H1 (cell line): ENCODE results near the gene PI4KB. TPM values are rescaled to one million over a fixed set of nuclear protein-coding genes. Genes with fewer than 3 reads are reported as not detected.

Source experiments
- CTCF ChIA-PET: fragments of 300-600 bp; sonication (Branson Sonifier 250); formaldehyde crosslinking; loops from one replicate; lab custom pipeline; 2021; ENCODE audit not compliant: partially characterized antibody; lab: Charles Lee
- POLR2A ChIA-PET: fragments of 300-600 bp; sonication (Branson Sonifier 250); formaldehyde crosslinking; loops from one replicate; lab custom pipeline; 2021; ENCODE audit warnings: inconsistent platforms; ENCODE audit not compliant: partially characterized antibody; lab: Charles Lee
- DNase-seq, 2 experiments: peaks; one replicate each; pipeline versions ENCODE4 v3.0.0 to v3.0.0-alpha.2; 2010 to 2022; ENCODE audit warnings: low spot score in 2 of 2, low read depth in 1 of 2, mixed read lengths in 1 of 2
- FAIRE-seq: peaks from 2 replicates; lab custom pipeline; 2011; peaks lifted over from hg19 to GRCh38; lab: Jason Lieb, UNC
- H2AFZ ChIP-seq: 2 replicates; pipeline ENCODE4 v1.8.1; 2012; ENCODE audit warnings: low read length, inconsistent platforms
- H2AK5ac ChIP-seq: 2 replicates; pipeline ENCODE4 v1.6.1; 2013; ENCODE audit warnings: low read depth, low read length
- H2BK120ac ChIP-seq: replicated peaks from 2 replicates; pipeline ENCODE3; 2013; ENCODE audit warnings: low read depth, low read length, inconsistent platforms
- H2BK12ac ChIP-seq: 2 replicates; pipeline ENCODE4 v1.6.1; 2013; ENCODE audit warnings: low read depth, low read length
- H2BK15ac ChIP-seq: 2 replicates; pipeline ENCODE4 v1.6.1; 2013; ENCODE audit warnings: low read length
- H2BK20ac ChIP-seq: 2 replicates; pipeline ENCODE4 v1.6.1; 2013; ENCODE audit warnings: low read length
- H2BK5ac ChIP-seq: 2 replicates; pipeline ENCODE4 v1.6.1; 2013; ENCODE audit warnings: low read depth, low read length
- H3K14ac ChIP-seq: 2 replicates; pipeline ENCODE4 v1.6.1; 2013; ENCODE audit warnings: inconsistent platforms; ENCODE audit not compliant: insufficient read length
- H3K18ac ChIP-seq: 2 replicates; pipeline ENCODE4 v1.6.1; 2013; ENCODE audit warnings: low read length; ENCODE audit errors: extremely low read depth
- H3K23ac ChIP-seq: 2 replicates; pipeline ENCODE4 v1.6.1; 2013; ENCODE audit warnings: inconsistent platforms; ENCODE audit not compliant: insufficient read length
- H3K23me2 ChIP-seq: 2 replicates; pipeline ENCODE4 v1.6.1; 2013; ENCODE audit warnings: low read depth, low read length
- H3K27ac ChIP-seq: 2 replicates; pipeline ENCODE4 v1.6.1; 2011; ENCODE audit warnings: low read depth, low read length, inconsistent platforms
- H3K27me3 ChIP-seq, 4 experiments: replicated peaks in 1 of 4; 1 replicate in 1 of 4; 2 replicates in 3 of 4; pipeline versions ENCODE4 v1.6.1 to v1.8.1; 2011 to 2013; ENCODE audit warnings: low read length in 3 of 4, mild to moderate bottlenecking in 3 of 4, inconsistent platforms in 2 of 4, mixed read lengths in 2 of 4, moderate library complexity in 1 of 4; ENCODE audit not compliant: control insufficient read depth in 3 of 4, insufficient read depth in 3 of 4; ENCODE audit errors: extremely low read depth in 1 of 4
- H3K36me3 ChIP-seq, 4 experiments: 2 replicates each; pipeline versions ENCODE4 v1.6.1 to v1.8.1; 2011 to 2013; ENCODE audit warnings: mild to moderate bottlenecking in 4 of 4, low read length in 3 of 4, moderate library complexity in 2 of 4, control low read depth in 1 of 4, inconsistent platforms in 1 of 4; ENCODE audit not compliant: insufficient read depth in 4 of 4, control insufficient read depth in 2 of 4
- H3K4ac ChIP-seq: replicated peaks from 2 replicates; pipeline ENCODE3; 2013; ENCODE audit warnings: low read length, low read depth, mixed read lengths, inconsistent platforms; ENCODE audit not compliant: insufficient read length
- H3K4me1 ChIP-seq, 4 experiments: replicated peaks in 1 of 4; 1 replicate in 1 of 4; 2 replicates in 3 of 4; pipeline versions ENCODE4 v1.6.1 to v1.8.1; 2011 to 2013; ENCODE audit warnings: low read length in 3 of 4, inconsistent platforms in 2 of 4, mixed read lengths in 1 of 4; ENCODE audit not compliant: insufficient read depth in 4 of 4, control insufficient read depth in 3 of 4
- H3K4me2 ChIP-seq, 2 experiments: 2 replicates each; pipeline versions ENCODE4 v1.6.1 to v1.8.1; 2011 to 2013; ENCODE audit warnings: low read depth in 2 of 2, low read length in 2 of 2, control low read depth in 1 of 2, inconsistent platforms in 1 of 2, mild to moderate bottlenecking in 1 of 2; ENCODE audit not compliant: insufficient read depth in 1 of 2
- H3K4me3 ChIP-seq, 4 experiments: fragments of 200-600, 300-600 bp in 1 of 4; sonication (generic), shearing (Covaris generic), sonication (Bioruptor Twin) in 1 of 4; 2 replicates each; pipeline versions ENCODE4 v1.5.1 to v1.8.1; 2011 to 2016; ENCODE audit warnings: low read length in 4 of 4, low read depth in 3 of 4, control low read depth in 2 of 4, inconsistent platforms in 2 of 4, mild to moderate bottlenecking in 2 of 4, mixed read lengths in 1 of 4, moderate library complexity in 1 of 4; ENCODE audit not compliant: insufficient read depth in 2 of 4; ENCODE audit errors: extremely low read depth in 1 of 4
- H3K56ac ChIP-seq: replicated peaks from 2 replicates; pipeline ENCODE3; 2013; ENCODE audit warnings: low read depth, mild to moderate bottlenecking, mixed read lengths, low read length, inconsistent platforms; ENCODE audit not compliant: insufficient read length
- H3K79me1 ChIP-seq: 2 replicates; pipeline ENCODE4 v1.6.1; 2013; ENCODE audit warnings: low read depth, low read length, control low read depth
- H3K79me2 ChIP-seq, 2 experiments: 2 replicates each; pipeline versions ENCODE4 v1.6.1 to v1.8.1; 2012 to 2013; ENCODE audit warnings: low read length in 2 of 2, mild to moderate bottlenecking in 2 of 2, inconsistent platforms in 1 of 2; ENCODE audit not compliant: insufficient read depth in 2 of 2, control insufficient read depth in 1 of 2
- H3K9ac ChIP-seq, 4 experiments: replicated peaks in 1 of 4; 1 replicate in 1 of 4; 2 replicates in 3 of 4; pipeline versions ENCODE4 v1.6.1 to v1.8.1; 2011 to 2013; ENCODE audit warnings: low read depth in 3 of 4, low read length in 3 of 4, control low read depth in 2 of 4, mild to moderate bottlenecking in 2 of 4, moderate library complexity in 2 of 4, inconsistent platforms in 1 of 4; ENCODE audit errors: extremely low read depth in 1 of 4
- H3K9me3 ChIP-seq, 2 experiments: 2 replicates each; pipeline versions ENCODE4 v1.6.1 to v1.8.1; 2012 to 2013; ENCODE audit warnings: mild to moderate bottlenecking in 2 of 2, moderate library complexity in 2 of 2, control low read depth in 1 of 2, inconsistent platforms in 1 of 2, low read depth in 1 of 2, low read length in 1 of 2, mixed read lengths in 1 of 2; ENCODE audit not compliant: insufficient read depth in 2 of 2
- H4K20me1 ChIP-seq, 2 experiments: replicated peaks in 1 of 2; 2 replicates each; pipeline versions ENCODE3 to v1.8.1; 2011 to 2013; ENCODE audit warnings: inconsistent platforms in 2 of 2, low read length in 2 of 2, mild to moderate bottlenecking in 1 of 2; ENCODE audit not compliant: insufficient read depth in 2 of 2, control insufficient read depth in 1 of 2
- H4K5ac ChIP-seq: 2 replicates; pipeline ENCODE4 v1.6.1; 2013; ENCODE audit warnings: low read length, low read depth, mixed read lengths, inconsistent platforms; ENCODE audit not compliant: insufficient read length
- H4K8ac ChIP-seq: 2 replicates; pipeline ENCODE4 v1.8.0; 2013; ENCODE audit warnings: mild to moderate bottlenecking, moderate library complexity, low read length, inconsistent platforms; ENCODE audit not compliant: insufficient read depth; ENCODE audit errors: extremely low read depth
- H4K91ac ChIP-seq: replicated peaks from 2 replicates; pipeline ENCODE3; 2013; ENCODE audit warnings: low read length, mixed read lengths, inconsistent platforms; ENCODE audit not compliant: insufficient read length
- SRF ChIP-seq: IDR thresholded peaks from 2 replicates; pipeline ENCODE4 v1.6.1; 2011; ENCODE audit warnings: mild to moderate bottlenecking, low read depth, low read length, moderate library complexity
- WGBS, 2 experiments: shearing (Covaris generic) in 1 of 2; methylation state at CpG; one replicate each; pipeline versions ENCODE4 v1.1.6 to v1.1.7; 2013 to 2015; ENCODE audit warnings: low lambda C conversion rate in 2 of 2, mixed read lengths in 2 of 2, inconsistent platforms in 1 of 2, low coverage in 1 of 2, missing lambda C conversion rate in 1 of 2; ENCODE audit not compliant: insufficient replicate concordance in 2 of 2, insufficient coverage in 1 of 2, insufficient read length in 1 of 2; ENCODE audit errors: extremely low coverage in 1 of 2, missing lambda C conversion rate in 1 of 2; 5-methylcytosine and 5-hydroxymethylcytosine counted together
- polyA plus RNA-seq, 7 experiments: library from polyadenylated mRNA; depleted of rRNA in 3 of 7; stranded (reverse) in 5 of 7; unstranded in 2 of 7; fragments of >200 nt in 5 of 7; fragments of 200-250 nt in 2 of 7; gene quantifications; 1 replicate in 5 of 7; 2 replicates in 1 of 7; 4 replicates in 1 of 7; pipeline versions ENCODE4 v1.2.1 to v1.2.3, GENCODE V29; 2011 to 2013; ENCODE audit warnings: missing spikeins in 2 of 7, mixed read lengths in 2 of 7
- total RNA-seq: library from RNA; stranded (reverse); fragmentation: NEBNext Ultra II Directional; extraction: Animal tissue kit (Norgen Biotek cat#: 25700); gene quantifications from 2 replicates; pipeline ENCODE4 v1.2.1, GENCODE V29; 2021

The PI4KB gene
- total and polyA plus RNA-seq, 2 of the 8 experiments (the other 6 are each of a cell fraction or from before 2014, with no cell fraction given): 30.1 to 37.1 TPM

DNA sequence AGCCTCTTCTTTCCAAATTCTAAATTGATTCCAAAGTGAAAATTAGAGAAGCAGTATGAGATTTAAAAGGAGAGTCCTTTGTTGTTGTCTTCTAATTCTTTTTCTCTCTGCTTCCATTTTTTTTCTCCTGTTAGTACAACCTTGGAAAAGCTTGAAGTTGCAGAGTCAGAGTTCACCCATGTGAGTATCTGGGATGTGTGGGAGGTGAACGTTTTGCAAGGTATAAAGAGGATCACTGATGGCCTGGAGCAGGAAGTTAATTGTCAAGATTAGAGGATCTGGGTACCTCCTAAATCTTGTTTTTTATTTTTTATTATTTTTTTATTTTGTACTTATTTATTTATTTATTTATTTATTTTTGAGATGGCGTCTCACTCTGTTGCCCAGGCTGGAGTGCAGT is 80.4 kb downstream of the PI4KB start:
- no peak for TF ChIP-seq SRF
- TF ChIP-seq, all 59 proteins: peak for 0
- H3K79me2 ChIP-seq: no peaks in the 10 kb centered on the region
- POLR2A ChIA-PET: interaction anchor here (0.7 to 1.0 kb wide), 2 partner anchors 16 to 76 kb away, joined by 3 read pairs; no protein-coding TSS in a partner anchor
- no peak overlapping the region for H4K5ac ChIP-seq
- CTCF ChIA-PET: interaction anchor here (1.1 to 1.4 kb wide), 2 partner anchors 10 to 94 kb away, joined by 3 to 4 read pairs; no protein-coding TSS in a partner anchor
- WGBS, 2 experiments: 96% methylated on average over 2 of the region's 2 CpGs; no CpG with 5 or more reads in 1 of the 2 experiments
- H3K36me3 ChIP-seq: peaks cover 33 to 77% (median 66%) of the 10 kb centered on the region in 4 experiments
- H3K9ac ChIP-seq: no peak overlapping the region
- no peak overlapping the region for H2AK5ac ChIP-seq
- H2BK20ac ChIP-seq: no peak overlapping the region
- no peak overlapping the region for H3K18ac ChIP-seq
- no peak overlapping the region for H2BK15ac ChIP-seq
- no peak overlapping the region for H4K8ac ChIP-seq
- no peaks in the 10 kb centered on the region for H3K27me3 ChIP-seq
- H4K91ac ChIP-seq: no peak overlapping the region
- H3K23me2 ChIP-seq: no peaks in the 10 kb centered on the region
- H3K23ac ChIP-seq: no peak overlapping the region
- H3K4me3 ChIP-seq: no peak overlapping the region
- DNase-seq: no peak
- no peak overlapping the region for H3K4me2 ChIP-seq
- H3K27ac ChIP-seq: no peak overlapping the region
- no peaks in the 10 kb centered on the region for H4K20me1 ChIP-seq
- FAIRE-seq: no peak
- H2BK120ac ChIP-seq: no peak overlapping the region
- H3K4me1 ChIP-seq: no peaks in the 10 kb centered on the region
- H3K9me3 ChIP-seq: no peaks in the 10 kb centered on the region
- H3K79me1 ChIP-seq: no peaks in the 10 kb centered on the region
- no peak overlapping the region for H3K56ac ChIP-seq
- H3K4ac ChIP-seq: no peak overlapping the region
- H2AFZ ChIP-seq: no peak overlapping the region
- no peak overlapping the region for H2BK12ac ChIP-seq
- no peak overlapping the region for H3K14ac ChIP-seq
- no peak overlapping the region for H2BK5ac ChIP-seq
